IMR-90 (cell line): ENCODE results near the gene NTSR2. TPM values are rescaled to one million over a fixed set of nuclear protein-coding genes. Genes with fewer than 3 reads are reported as not detected.

Experiments
- ATAC-seq: fragments of 200-7000 bp; cut with Tn5 transposase; 2 replicates; pipeline ENCODE4 v1.9.1; 2020; ENCODE audit warnings: low read depth, mild to moderate bottlenecking, moderate library complexity
- BruUV-seq: library from RNA; stranded (reverse); fragments of 400-500 nt; replicated peaks from 2 replicates; lab custom pipeline; 2021; lab: Mats Ljungman, UMichigan
- CTCF ChIA-PET: fragments of 300-600 bp; formaldehyde crosslinking; extraction: SDS; loops from one replicate; lab custom pipeline; 2021; ENCODE audit warnings: antibody characterized with exemption; lab: Yijun Ruan, JAX
- POLR2A ChIA-PET: fragments of 300-600 bp; sonication (Branson Sonifier 250); formaldehyde crosslinking; loops from one replicate; lab custom pipeline; 2022; ENCODE audit warnings: antibody characterized with exemption; ENCODE audit not compliant: unreplicated experiment; lab: Charles Lee
- DNase-seq: peaks from one replicate; pipeline ENCODE4 v3.0.0; 2013
- H2AFZ ChIP-seq: replicated peaks from 2 replicates; pipeline ENCODE3; 2013; ENCODE audit warnings: low read length, mild to moderate bottlenecking; ENCODE audit not compliant: poor library complexity
- H2AK5ac ChIP-seq: 2 replicates; pipeline ENCODE4 v1.6.1; 2013; ENCODE audit warnings: low read depth, low read length, inconsistent platforms
- H2AK9ac ChIP-seq: replicated peaks from 2 replicates; pipeline ENCODE3; 2013; ENCODE audit warnings: mild to moderate bottlenecking, low read depth, low read length, moderate library complexity; ENCODE audit not compliant: poor library complexity
- H2BK120ac ChIP-seq: 2 replicates; pipeline ENCODE4 v1.6.1; 2013; ENCODE audit warnings: low read depth, low read length, inconsistent platforms
- H2BK15ac ChIP-seq: 3 replicates; pipeline ENCODE4 v1.6.1; 2013; ENCODE audit warnings: low read depth, low read length, inconsistent platforms
- H2BK20ac ChIP-seq: 2 replicates; pipeline ENCODE4 v1.6.1; 2013; ENCODE audit warnings: low read depth, mild to moderate bottlenecking, inconsistent platforms, low read length, moderate library complexity
- H2BK5ac ChIP-seq: 2 replicates; pipeline ENCODE4 v1.6.1; 2013; ENCODE audit warnings: mild to moderate bottlenecking, low read depth, low read length, inconsistent platforms; ENCODE audit not compliant: poor library complexity, severe bottlenecking
- H3K14ac ChIP-seq: replicated peaks from 2 replicates; pipeline ENCODE4 v1.6.1; 2013; ENCODE audit warnings: low read depth, low read length, inconsistent platforms
- H3K18ac ChIP-seq: 2 replicates; pipeline ENCODE4 v1.6.1; 2013; ENCODE audit warnings: low read depth, low read length, control low read depth
- H3K23ac ChIP-seq: 2 replicates; pipeline ENCODE4 v1.6.1; 2013; ENCODE audit warnings: low read depth, low read length, inconsistent platforms
- H3K27ac ChIP-seq: 2 replicates; pipeline ENCODE4 v1.5.1; 2013; ENCODE audit warnings: mild to moderate bottlenecking, control low read depth, low read length; ENCODE audit not compliant: insufficient read depth
- H3K27me3 ChIP-seq: 2 replicates; pipeline ENCODE4 v1.6.1; 2013; ENCODE audit warnings: low read length; ENCODE audit not compliant: control insufficient read depth, insufficient read depth
- H3K36me3 ChIP-seq: 2 replicates; pipeline ENCODE4 v1.6.1; 2013; ENCODE audit warnings: low read length, mixed read lengths; ENCODE audit not compliant: control insufficient read depth, insufficient read depth
- H3K4ac ChIP-seq: 2 replicates; pipeline ENCODE4 v1.6.1; 2013; ENCODE audit warnings: low read depth, low read length, inconsistent platforms
- H3K4me1 ChIP-seq: 2 replicates; pipeline ENCODE4 v1.6.1; 2013; ENCODE audit warnings: low read length, mixed read lengths; ENCODE audit not compliant: control insufficient read depth, insufficient read depth
- H3K4me2 ChIP-seq: 2 replicates; pipeline ENCODE4 v1.6.1; 2013; ENCODE audit warnings: low read depth, mild to moderate bottlenecking, control low read depth, low read length, moderate library complexity
- H3K4me3 ChIP-seq: 2 replicates; pipeline ENCODE4 v1.5.1; 2013; ENCODE audit warnings: low read depth, mild to moderate bottlenecking, control low read depth, low read length, moderate library complexity; ENCODE audit not compliant: insufficient read depth
- H3K56ac ChIP-seq: 2 replicates; pipeline ENCODE4 v1.6.1; 2013; ENCODE audit warnings: low read length, inconsistent platforms; ENCODE audit not compliant: insufficient read depth; ENCODE audit errors: extremely low read depth
- H3K79me1 ChIP-seq, 2 experiments: 2 replicates each; pipeline ENCODE4 v1.6.1; 2013; ENCODE audit warnings: low read length in 2 of 2, inconsistent platforms in 1 of 2, low read depth in 1 of 2
- H3K9ac ChIP-seq: 2 replicates; pipeline ENCODE4 v1.6.1; 2013; ENCODE audit warnings: low read depth, low read length, control low read depth
- H3K9me1 ChIP-seq: 2 replicates; pipeline ENCODE4 v1.6.1; 2013; ENCODE audit warnings: low read length, inconsistent platforms; ENCODE audit not compliant: insufficient read depth
- H3K9me3 ChIP-seq: 2 replicates; pipeline ENCODE4 v1.6.1; 2013; ENCODE audit warnings: low read length; ENCODE audit not compliant: control insufficient read depth, insufficient read depth
- H4K20me1 ChIP-seq: 2 replicates; pipeline ENCODE4 v1.6.1; 2013; ENCODE audit warnings: low read length, inconsistent platforms; ENCODE audit not compliant: insufficient read depth
- H4K5ac ChIP-seq: 2 replicates; pipeline ENCODE4 v1.6.1; 2013; ENCODE audit warnings: mild to moderate bottlenecking, low read depth, low read length, control low read depth
- H4K8ac ChIP-seq, 2 experiments: 2 replicates each; pipeline ENCODE4 v1.6.1; 2013; ENCODE audit warnings: low read depth in 2 of 2, low read length in 2 of 2, control low read depth in 1 of 2, inconsistent platforms in 1 of 2
- H4K91ac ChIP-seq: 2 replicates; pipeline ENCODE4 v1.6.1; 2013; ENCODE audit warnings: low read depth, low read length, inconsistent platforms; ENCODE audit not compliant: insufficient read depth
- BHLHE40 ChIP-seq: fragments of 150-350 bp; IDR thresholded peaks from 2 replicates; pipeline ENCODE4 v1.6.1; 2016; ENCODE audit warnings: mild to moderate bottlenecking, low read depth, low read length
- FOS ChIP-seq: fragments of 150-350 bp; IDR thresholded peaks from 2 replicates; pipeline ENCODE4 v1.6.1; 2016; ENCODE audit warnings: low read depth, low read length
- MAFK ChIP-seq: IDR thresholded peaks from 2 replicates; pipeline ENCODE4 v1.6.1; 2012; ENCODE audit warnings: low read depth, low read length, improper control_type of control experiment
- MXI1 ChIP-seq: IDR thresholded peaks from 2 replicates; pipeline ENCODE4 v1.6.1; 2012; ENCODE audit warnings: low read depth, mild to moderate bottlenecking, low read length, moderate library complexity, borderline replicate concordance
- NFE2L2 ChIP-seq: fragments of 150-350 bp; IDR thresholded peaks from 2 replicates; pipeline ENCODE4 v1.6.1; 2016; ENCODE audit warnings: low read depth, mild to moderate bottlenecking, low read length
- RAD21 ChIP-seq: IDR thresholded peaks from 2 replicates; pipeline ENCODE4 v1.6.1; 2012; ENCODE audit warnings: low read length, improper control_type of control experiment
- RCOR1 ChIP-seq: IDR thresholded peaks from 2 replicates; pipeline ENCODE4 v1.6.1; 2012; ENCODE audit warnings: mild to moderate bottlenecking, low read length, improper control_type of control experiment; ENCODE audit not compliant: insufficient replicate concordance
- RFX5 ChIP-seq: IDR thresholded peaks from 2 replicates; pipeline ENCODE4 v1.8.0; 2012; ENCODE audit warnings: low read depth, mild to moderate bottlenecking, low read length, moderate library complexity
- SMC3 ChIP-seq: fragments of 150-350 bp; IDR thresholded peaks from 2 replicates; pipeline ENCODE4 v1.6.1; 2016; ENCODE audit warnings: low read depth, mild to moderate bottlenecking, antibody characterized with exemption, low read length, moderate library complexity
- WGBS, 2 experiments: methylation state at CpG; one replicate each; pipeline versions ENCODE4 v1.1.5 to v1.1.7; 2013; ENCODE audit warnings: missing lambda C conversion rate in 2 of 2; ENCODE audit not compliant: insufficient read length in 1 of 2; ENCODE audit errors: extremely low coverage in 2 of 2; 5-methylcytosine and 5-hydroxymethylcytosine counted together
- dilution Hi-C: fragments of 300-500 bp; cut with HindIII; formaldehyde crosslinking; loops from one replicate; pipeline ENCODE4 v1.14.3; 2018; ENCODE audit warnings: low sequenced_read_pairs; ENCODE audit not compliant: unreplicated experiment
- in situ Hi-C: fragments of 300-500 bp; cut with MboI; formaldehyde crosslinking; loops from 3 replicates; pipeline ENCODE4 v1.14.3; 2019; ENCODE audit warnings: low sequenced_read_pairs, inconsistent platforms, mixed read lengths
- intact Hi-C: fragments of 100-400 bp; cut with micrococcal nuclease; formaldehyde crosslinking; loops from 2 replicates; pipeline ENCODE4 v1.10.0; 2022
- polyA plus RNA-seq, 3 experiments: library from polyadenylated mRNA; depleted of rRNA; stranded (reverse); fragments of >200 nt; gene quantifications; 2 replicates each; pipeline ENCODE4 v1.2.3, GENCODE V29; 2012; ENCODE audit warnings: low replicate concordance in 1 of 3
- total RNA-seq: library from RNA; depleted of rRNA; stranded (reverse); fragments of >200 nt; gene quantifications from 2 replicates; pipeline ENCODE4 v1.2.3, GENCODE V29; 2012
- TF ChIP-seq, protein P1 (sequence below): fragments of 150-350 bp; IDR thresholded peaks from 2 replicates; pipeline ENCODE4 v1.6.1; 2017; ENCODE audit warnings: mild to moderate bottlenecking, antibody characterized with exemption, low read length, low read depth

NTSR2 gene
- total and polyA plus RNA-seq, 2 of the 4 experiments (the other 2 are of a cell fraction) = not detected

GRCh38 chr2:11635141-11635540 is 34.9 kb downstream of the NTSR2 start:
- H2AK5ac ChIP-seq = no peak overlapping the region
- H3K27ac ChIP-seq = no peak overlapping the region
- DNase-seq (no peak), ATAC-seq (no peak)
- H3K18ac ChIP-seq = no peak overlapping the region
- dilution Hi-C loops = no loop called here
- no TSS peak for BruUV-seq
- POLR2A ChIA-PET = no interaction called here
- H3K36me3 ChIP-seq = no peaks in the 10 kb centered on the region
- no peaks in the 10 kb centered on the region for H4K20me1 ChIP-seq
- H4K8ac ChIP-seq = no peak overlapping the region
- H4K91ac ChIP-seq = no peak overlapping the region
- no peak overlapping the region for H2BK5ac ChIP-seq
- intact Hi-C loops = no loop called here
- no peak overlapping the region for H3K56ac ChIP-seq
- H3K4ac ChIP-seq = no peak overlapping the region
- H3K9me1 ChIP-seq = no peaks in the 10 kb centered on the region
- H3K9ac ChIP-seq = no peak overlapping the region
- in situ Hi-C loops = no loop called here
- no peak overlapping the region for H3K23ac ChIP-seq
- TF ChIP-seq RFX5 = no peak
- TF ChIP-seq MAFK = no peak
- TF ChIP-seq MXI1 = no peak
- TF ChIP-seq FOS = no peak
- no peak for TF ChIP-seq SMC3
- TF ChIP-seq RCOR1 = no peak
- no peak for TF ChIP-seq RAD21
- no peak for TF ChIP-seq BHLHE40
- no peak for TF ChIP-seq NFE2L2
- TF ChIP-seq, protein P1, sequence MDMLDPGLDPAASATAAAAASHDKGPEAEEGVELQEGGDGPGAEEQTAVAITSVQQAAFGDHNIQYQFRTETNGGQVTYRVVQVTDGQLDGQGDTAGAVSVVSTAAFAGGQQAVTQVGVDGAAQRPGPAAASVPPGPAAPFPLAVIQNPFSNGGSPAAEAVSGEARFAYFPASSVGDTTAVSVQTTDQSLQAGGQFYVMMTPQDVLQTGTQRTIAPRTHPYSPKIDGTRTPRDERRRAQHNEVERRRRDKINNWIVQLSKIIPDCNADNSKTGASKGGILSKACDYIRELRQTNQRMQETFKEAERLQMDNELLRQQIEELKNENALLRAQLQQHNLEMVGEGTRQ = no peak
- H2AK9ac ChIP-seq = no peak overlapping the region
- no peak overlapping the region for H2BK120ac ChIP-seq
- H2BK15ac ChIP-seq = no peak overlapping the region
- H2AFZ ChIP-seq = no peak overlapping the region
- no peak overlapping the region for H3K4me2 ChIP-seq
- no peak overlapping the region for H3K14ac ChIP-seq
- H3K27me3 ChIP-seq = peaks cover 45% of the 10 kb centered on the region
- H3K79me1 ChIP-seq = no peaks in the 10 kb centered on the region
- no peak overlapping the region for H2BK20ac ChIP-seq
- CTCF ChIA-PET = no interaction called here
- 100% methylated on average over 3 of the region's 15 CpGs; no CpG with 5 or more reads in 1 of the 2 experiments for WGBS, 2 experiments
- no peak overlapping the region for H4K5ac ChIP-seq
- no peak overlapping the region for H3K4me3 ChIP-seq
- H3K4me1 ChIP-seq = no peaks in the 10 kb centered on the region
- H3K9me3 ChIP-seq = 0 out of 2 replicates have a peak, but pooled peaks cover 2% of the 10 kb centered on the region
